ENCODE results near the gene TMEM120B.

Gene TMEM120B

GRCh38 chr12:121800694-121801594, 88.4 kb downstream of the TMEM120B start:
- peak; percentile 50 for DNase-seq (ENCODE audit: extremely low spot score)
- CTCF ChIA-PET, result interaction anchor here (0.8 to 2.2 kb wide), 3 partner anchors 11 to 88 kb away, joined by 3 to 10 read pairs (median 3); partner anchors contain the start of gene PSMD9

GRCh38 chr12:121801595-121802484, 89.3 kb downstream of the TMEM120B start:
- CTCF ChIA-PET, result interaction anchor here (0.6 to 2.2 kb wide), 4 partner anchors 8 to 253 kb away, joined by 3 to 10 read pairs (median 6); partner anchors contain the start of genes PSMD9 and RHOF
- POLR2A ChIA-PET, result interaction anchor here (0.5 to 2.9 kb wide), 8 partner anchors 9 to 137 kb away, joined by 3 to 15 read pairs (median 4); partner anchors contain the start of gene PSMD9
- TF ChIP-seq ZNF384 (IDR thresholded peaks at IDR 0.05) (no peak), L3MBTL2 (conservative IDR thresholded peaks at IDR 0.05) (no peak; the same call in none of the 2 replicates), TARDBP (IDR thresholded peaks at IDR 0.05) (no peak), PKNOX1 (IDR thresholded peaks at IDR 0.05) (no peak), HDGF (IDR thresholded peaks at IDR 0.05; ENCODE audit: borderline replicate concordance) (no peak), CTBP1 (IDR thresholded peaks at IDR 0.05; ENCODE audit: borderline replicate concordance) (no peak), FOXA1 (IDR thresholded peaks at IDR 0.05) (no peak), SP1 (IDR thresholded peaks at IDR 0.05) (no peak), ARNT (IDR thresholded peaks at IDR 0.05) (no peak), NFRKB (IDR thresholded peaks at IDR 0.05) (no peak), ELF4 (IDR thresholded peaks at IDR 0.05) (no peak), FOXK2 (IDR thresholded peaks at IDR 0.05) (no peak), LEF1 (IDR thresholded peaks at IDR 0.05; ENCODE audit: borderline replicate concordance) (no peak), SUZ12 (IDR thresholded peaks at IDR 0.05) (no peak), FOXM1 (IDR thresholded peaks at IDR 0.05; ENCODE audit: borderline replicate concordance) (no peak), BHLHE40 (IDR thresholded peaks at IDR 0.05; ENCODE audit: borderline replicate concordance) (no peak)
- DNase-seq (ENCODE audit: extremely low spot score), result no peak

More at GRCh38 chr12:121800694-121801594, 88.4 kb downstream of the TMEM120B start:
- POLR2A ChIA-PET, result interaction anchor here (0.5 to 7.9 kb wide), 7 partner anchors 8 to 138 kb away, joined by 3 to 125 read pairs (median 4); partner anchors contain the start of gene PSMD9
- TF ChIP-seq BHLHE40 (IDR thresholded peaks at IDR 0.05; ENCODE audit: borderline replicate concordance), result no peak
- peak; percentile 28; the same call in 1 of the 2 replicates for TF ChIP-seq L3MBTL2 (conservative IDR thresholded peaks at IDR 0.05)

- POLR2A ChIA-PET, result interaction anchor here (0.9 to 2.9 kb wide), 7 partner anchors 8 to 116 kb away, joined by 3 to 15 read pairs (median 8); partner anchors contain the start of genes PSMD9, RHOF and TMEM120B
- no peak for TF ChIP-seq SP1 (IDR thresholded peaks at IDR 0.05)
- no peak for TF ChIP-seq FOXA1 (IDR thresholded peaks at IDR 0.05)
- no peak for TF ChIP-seq FOXK2 (IDR thresholded peaks at IDR 0.05)
- TF ChIP-seq L3MBTL2 (conservative IDR thresholded peaks at IDR 0.05), result no peak
- no peak for TF ChIP-seq NFRKB (IDR thresholded peaks at IDR 0.05)
- TF ChIP-seq CTBP1 (IDR thresholded peaks at IDR 0.05; ENCODE audit: borderline replicate concordance), result no peak
- DNase-seq (ENCODE audit: extremely low spot score), result no peak
- CTCF ChIA-PET, result interaction anchor here (0.7 to 2.2 kb wide), 4 partner anchors 8 to 86 kb away, joined by 3 to 10 read pairs (median 6); partner anchors contain the start of genes PSMD9 and RHOF
Observed at GRCh38 chr12:121802485-121802842, 89.9 kb downstream of the TMEM120B start.

- peak; percentile 84 for DNase-seq (ENCODE audit: extremely low spot score)
- TF ChIP-seq ARNT (IDR thresholded peaks at IDR 0.05), result no peak
- no peak for TF ChIP-seq ELF4 (IDR thresholded peaks at IDR 0.05)
- TF ChIP-seq L3MBTL2 (conservative IDR thresholded peaks at IDR 0.05), result peak; percentile 57
- no peak for TF ChIP-seq ZNF384 (IDR thresholded peaks at IDR 0.05)
- peak; percentile 58; the same call in 1 of the 2 replicates for TF ChIP-seq NFRKB (IDR thresholded peaks at IDR 0.05)
- no peak for TF ChIP-seq SUZ12 (IDR thresholded peaks at IDR 0.05)
- no peak for TF ChIP-seq SP1 (IDR thresholded peaks at IDR 0.05)
- no peak for TF ChIP-seq TARDBP (IDR thresholded peaks at IDR 0.05)
- TF ChIP-seq CTBP1 (IDR thresholded peaks at IDR 0.05; ENCODE audit: borderline replicate concordance), result no peak
- peak; percentile 48 for TF ChIP-seq PKNOX1 (IDR thresholded peaks at IDR 0.05)
- TF ChIP-seq FOXM1 (IDR thresholded peaks at IDR 0.05; ENCODE audit: borderline replicate concordance), result no peak
- TF ChIP-seq BHLHE40 (IDR thresholded peaks at IDR 0.05; ENCODE audit: borderline replicate concordance), result no peak
- TF ChIP-seq FOXA1 (IDR thresholded peaks at IDR 0.05), result no peak
- no peak for TF ChIP-seq HDGF (IDR thresholded peaks at IDR 0.05; ENCODE audit: borderline replicate concordance)
- TF ChIP-seq LEF1 (IDR thresholded peaks at IDR 0.05; ENCODE audit: borderline replicate concordance), result no peak
- TF ChIP-seq FOXK2 (IDR thresholded peaks at IDR 0.05), result no peak
- POLR2A ChIA-PET, result interaction anchor here (0.6 to 2.9 kb wide), 11 partner anchors 8 to 116 kb away, joined by 3 to 15 read pairs (median 3); partner anchors contain the start of genes PSMD9, RHOF and TMEM120B
- CTCF ChIA-PET, result interaction anchor here (0.7 to 2.2 kb wide), 3 partner anchors 9 to 15 kb away, joined by 3 to 10 read pairs (median 10); partner anchors contain the start of gene RHOF
Observed at GRCh38 chr12:121802843-121803698, 90.5 kb downstream of the TMEM120B start.
